Panc1 (cell line): ENCODE results near the gene TBCE. TPM values are rescaled to one million over a fixed set of nuclear protein-coding genes. Genes with fewer than 3 reads are reported as not detected.

ENCODE experiments used
- ATAC-seq: fragments of 200-7000 bp; cut with Tn5 transposase; 2 replicates; pipeline ENCODE4 v1.9.1; 2020; ENCODE audit warnings: mild to moderate bottlenecking, moderate library complexity
- BruUV-seq: library from RNA; stranded (reverse); fragments of 400-500 nt; replicated peaks from 2 replicates; lab custom pipeline; 2021; lab: Mats Ljungman, UMichigan
- CTCF ChIA-PET: fragments of 300-600 bp; sonication (Branson Sonifier 250); formaldehyde crosslinking; loops from one replicate; lab custom pipeline; 2022; ENCODE audit warnings: antibody characterized with exemption; lab: Charles Lee
- POLR2A ChIA-PET: fragments of 300-600 bp; sonication (Branson Sonifier 250); formaldehyde crosslinking; loops from one replicate; lab custom pipeline; 2022; ENCODE audit warnings: antibody characterized with exemption; lab: Charles Lee
- DNase-seq: peaks from one replicate; pipeline ENCODE4 v3.0.0-alpha.2; 2010; ENCODE audit warnings: low read depth, low spot score
- H3K27ac ChIP-seq: 2 replicates; pipeline ENCODE4 v1.5.1; 2011; ENCODE audit warnings: mild to moderate bottlenecking, low read length, inconsistent platforms
- H3K27me3 ChIP-seq: fragments of 200-500 bp; sonication (Bioruptor generic); 2 replicates; pipeline ENCODE4 v1.6.0; 2014; ENCODE audit warnings: low read length, inconsistent platforms; ENCODE audit not compliant: control insufficient read depth, insufficient read depth
- H3K36me3 ChIP-seq: fragments of 200-500 bp; sonication (Bioruptor generic); 2 replicates; pipeline ENCODE4 v1.5.1; 2014; ENCODE audit warnings: inconsistent platforms, mild to moderate bottlenecking, low read length, moderate library complexity; ENCODE audit not compliant: control insufficient read depth, insufficient read depth
- H3K4me1 ChIP-seq: 2 replicates; pipeline ENCODE4 v1.5.1; 2011; ENCODE audit warnings: inconsistent platforms, mild to moderate bottlenecking, low read length, moderate library complexity; ENCODE audit not compliant: control insufficient read depth, insufficient read depth
- H3K4me3 ChIP-seq, 2 experiments: 2 replicates each; pipeline ENCODE4 v1.5.1; 2011 to 2012; ENCODE audit warnings: low read depth in 2 of 2, low read length in 2 of 2, mild to moderate bottlenecking in 2 of 2, inconsistent platforms in 1 of 2, moderate library complexity in 1 of 2
- H3K9me3 ChIP-seq: fragments of 200-500 bp; sonication (Bioruptor generic); 2 replicates; pipeline ENCODE4 v1.5.1; 2014; ENCODE audit warnings: low read depth, mild to moderate bottlenecking, inconsistent platforms, low read length, moderate library complexity; ENCODE audit not compliant: control insufficient read depth, insufficient read depth
- POLR2AphosphoS5 ChIP-seq: IDR thresholded peaks from 2 replicates; pipeline ENCODE4 v1.6.1; 2012; ENCODE audit warnings: mild to moderate bottlenecking, low read depth, low read length, moderate library complexity
- SIN3A ChIP-seq: IDR thresholded peaks from 2 replicates; pipeline ENCODE4 v1.6.1; 2012; ENCODE audit warnings: low read depth, mild to moderate bottlenecking, low read length, moderate library complexity, borderline replicate concordance; ENCODE audit not compliant: insufficient read depth
- TCF7L2 ChIP-seq: IDR thresholded peaks from 2 replicates; pipeline ENCODE4 v1.6.1; 2011; ENCODE audit warnings: mild to moderate bottlenecking, low read depth, low read length, inconsistent platforms
- in situ Hi-C: cut with HindIII; loops from 2 replicates; pipeline ENCODE4 v1.10.0; 2016; ENCODE audit warnings: low sequenced_read_pairs, low pct_unique_long_range_greater_than_20kb
- intact Hi-C: fragments of 100-400 bp; cut with micrococcal nuclease; formaldehyde crosslinking; loops from one replicate; pipeline ENCODE4 v1.10.0; 2022; ENCODE audit not compliant: unreplicated experiment
- total RNA-seq: library from RNA; stranded (reverse); gene quantifications from one replicate; pipeline ENCODE4 v1.2.1, GENCODE V29; 2021; ENCODE audit not compliant: unreplicated experiment
- TF ChIP-seq, protein P1 (sequence below), 2 experiments: IDR thresholded peaks; 2 replicates each; pipeline ENCODE4 v1.6.1; 2011 to 2012; ENCODE audit warnings: low read depth in 2 of 2, control low read depth in 1 of 2, low read length in 1 of 2, mild to moderate bottlenecking in 1 of 2, moderate library complexity in 1 of 2; ENCODE audit not compliant: insufficient read depth in 1 of 2
- TF ChIP-seq, protein P2 (sequence below): fragments of 450-650 bp; IDR thresholded peaks from 2 replicates; pipeline ENCODE4 v1.5.1; 2017; ENCODE audit warnings: mild to moderate bottlenecking

The TBCE gene
- total RNA-seq, 1 experiment from 2014 or later = 72.0 TPM

DNA sequence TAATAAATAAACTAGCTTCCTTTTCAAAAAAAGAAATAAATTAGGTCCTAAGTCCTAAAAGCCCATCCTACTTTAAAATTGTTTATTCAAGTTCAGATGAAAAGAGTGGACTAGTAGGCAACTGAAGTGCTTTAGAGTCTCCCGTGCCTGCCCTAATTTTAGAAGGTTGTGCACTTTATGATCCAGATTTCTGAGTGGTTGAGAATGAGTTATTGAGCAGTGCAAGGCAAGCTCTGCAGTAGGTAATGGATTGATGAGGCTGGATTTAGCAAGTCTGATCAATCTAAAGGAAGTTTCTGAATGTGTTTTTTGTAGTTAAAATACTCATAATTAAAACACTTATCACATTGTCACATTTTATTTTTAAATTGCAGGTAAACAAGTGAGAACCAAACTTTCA lies 25.9 kb upstream of the TBCE start:
- BruUV-seq = no TSS peak
- CTCF ChIA-PET = interaction anchor here (0.7 kb wide), 1 partner anchor 582 kb away, joined by 7 read pairs; no protein-coding TSS in a partner anchor

DNA sequence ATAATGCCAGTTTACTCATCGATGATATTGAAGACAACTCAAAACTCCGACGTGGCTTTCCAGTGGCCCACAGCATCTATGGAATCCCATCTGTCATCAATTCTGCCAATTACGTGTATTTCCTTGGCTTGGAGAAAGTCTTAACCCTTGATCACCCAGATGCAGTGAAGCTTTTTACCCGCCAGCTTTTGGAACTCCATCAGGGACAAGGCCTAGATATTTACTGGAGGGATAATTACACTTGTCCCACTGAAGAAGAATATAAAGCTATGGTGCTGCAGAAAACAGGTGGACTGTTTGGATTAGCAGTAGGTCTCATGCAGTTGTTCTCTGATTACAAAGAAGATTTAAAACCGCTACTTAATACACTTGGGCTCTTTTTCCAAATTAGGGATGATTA lies 25.2 kb upstream of the TBCE start:
- Histone ChIP-seq H3K4me1 (peaks cover under 1% of the 10 kb centered on the region; the same call in 1 of the 2 replicates), H3K36me3 (peaks cover 8% of the 10 kb centered on the region; the same call in 1 of the 2 replicates), H3K9me3 (no peaks in the 10 kb centered on the region), H3K27ac (no peak overlapping the region), H3K27me3 (no peaks in the 10 kb centered on the region), H3K4me3 (no peak overlapping the region)
- TF ChIP-seq TCF7L2 (no peak), SIN3A (no peak), POLR2AphosphoS5 (no peak)
- TF ChIP-seq, protein P1, sequence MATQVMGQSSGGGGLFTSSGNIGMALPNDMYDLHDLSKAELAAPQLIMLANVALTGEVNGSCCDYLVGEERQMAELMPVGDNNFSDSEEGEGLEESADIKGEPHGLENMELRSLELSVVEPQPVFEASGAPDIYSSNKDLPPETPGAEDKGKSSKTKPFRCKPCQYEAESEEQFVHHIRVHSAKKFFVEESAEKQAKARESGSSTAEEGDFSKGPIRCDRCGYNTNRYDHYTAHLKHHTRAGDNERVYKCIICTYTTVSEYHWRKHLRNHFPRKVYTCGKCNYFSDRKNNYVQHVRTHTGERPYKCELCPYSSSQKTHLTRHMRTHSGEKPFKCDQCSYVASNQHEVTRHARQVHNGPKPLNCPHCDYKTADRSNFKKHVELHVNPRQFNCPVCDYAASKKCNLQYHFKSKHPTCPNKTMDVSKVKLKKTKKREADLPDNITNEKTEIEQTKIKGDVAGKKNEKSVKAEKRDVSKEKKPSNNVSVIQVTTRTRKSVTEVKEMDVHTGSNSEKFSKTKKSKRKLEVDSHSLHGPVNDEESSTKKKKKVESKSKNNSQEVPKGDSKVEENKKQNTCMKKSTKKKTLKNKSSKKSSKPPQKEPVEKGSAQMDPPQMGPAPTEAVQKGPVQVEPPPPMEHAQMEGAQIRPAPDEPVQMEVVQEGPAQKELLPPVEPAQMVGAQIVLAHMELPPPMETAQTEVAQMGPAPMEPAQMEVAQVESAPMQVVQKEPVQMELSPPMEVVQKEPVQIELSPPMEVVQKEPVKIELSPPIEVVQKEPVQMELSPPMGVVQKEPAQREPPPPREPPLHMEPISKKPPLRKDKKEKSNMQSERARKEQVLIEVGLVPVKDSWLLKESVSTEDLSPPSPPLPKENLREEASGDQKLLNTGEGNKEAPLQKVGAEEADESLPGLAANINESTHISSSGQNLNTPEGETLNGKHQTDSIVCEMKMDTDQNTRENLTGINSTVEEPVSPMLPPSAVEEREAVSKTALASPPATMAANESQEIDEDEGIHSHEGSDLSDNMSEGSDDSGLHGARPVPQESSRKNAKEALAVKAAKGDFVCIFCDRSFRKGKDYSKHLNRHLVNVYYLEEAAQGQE (IDR thresholded peaks at IDR 0.05; ENCODE audit: insufficient read depth in 1 of 2, low read depth in 2 of 2, low read length in 1 of 2) = no peak
- TF ChIP-seq, protein P2, sequence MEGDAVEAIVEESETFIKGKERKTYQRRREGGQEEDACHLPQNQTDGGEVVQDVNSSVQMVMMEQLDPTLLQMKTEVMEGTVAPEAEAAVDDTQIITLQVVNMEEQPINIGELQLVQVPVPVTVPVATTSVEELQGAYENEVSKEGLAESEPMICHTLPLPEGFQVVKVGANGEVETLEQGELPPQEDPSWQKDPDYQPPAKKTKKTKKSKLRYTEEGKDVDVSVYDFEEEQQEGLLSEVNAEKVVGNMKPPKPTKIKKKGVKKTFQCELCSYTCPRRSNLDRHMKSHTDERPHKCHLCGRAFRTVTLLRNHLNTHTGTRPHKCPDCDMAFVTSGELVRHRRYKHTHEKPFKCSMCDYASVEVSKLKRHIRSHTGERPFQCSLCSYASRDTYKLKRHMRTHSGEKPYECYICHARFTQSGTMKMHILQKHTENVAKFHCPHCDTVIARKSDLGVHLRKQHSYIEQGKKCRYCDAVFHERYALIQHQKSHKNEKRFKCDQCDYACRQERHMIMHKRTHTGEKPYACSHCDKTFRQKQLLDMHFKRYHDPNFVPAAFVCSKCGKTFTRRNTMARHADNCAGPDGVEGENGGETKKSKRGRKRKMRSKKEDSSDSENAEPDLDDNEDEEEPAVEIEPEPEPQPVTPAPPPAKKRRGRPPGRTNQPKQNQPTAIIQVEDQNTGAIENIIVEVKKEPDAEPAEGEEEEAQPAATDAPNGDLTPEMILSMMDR = no peak
- in situ Hi-C loops = no loop called here
- DNase-seq (no peak), ATAC-seq (no peak)
- BruUV-seq = no TSS peak
- intact Hi-C loops = no loop called here
- CTCF ChIA-PET = no interaction called here
- POLR2A ChIA-PET = no interaction called here

More for the DNA sequence above, 25.9 kb upstream of the TBCE start:
- Histone ChIP-seq H3K27ac (no peak overlapping the region), H3K9me3 (no peaks in the 10 kb centered on the region), H3K4me1 (peaks cover 8% of the 10 kb centered on the region; the same call in 1 of the 2 replicates), H3K36me3 (peaks cover 13% of the 10 kb centered on the region), H3K27me3 (no peaks in the 10 kb centered on the region), H3K4me3 (no peak overlapping the region)
- no peak for DNase-seq
- TF ChIP-seq POLR2AphosphoS5 = no peak
- TF ChIP-seq, protein P1 (IDR thresholded peaks at IDR 0.05; ENCODE audit: insufficient read depth in 1 of 2, low read depth in 2 of 2, low read length in 1 of 2) = no peak
- TF ChIP-seq, protein P2 = no peak
- no peak for TF ChIP-seq SIN3A
- TF ChIP-seq TCF7L2 = no peak
- POLR2A ChIA-PET = interaction anchor here (0.7 kb wide), 1 partner anchor 9 kb away, joined by 3 read pairs; no protein-coding TSS in a partner anchor
- intact Hi-C loops (no loop called here), in situ Hi-C loops (no loop called here)
- ATAC-seq = no peak
